Measurements from ENCODE around the gene IVNS1ABP.

Gene IVNS1ABP

GRCh38 chr1:185288435-185288834 is 28.6 kb downstream of the IVNS1ABP start:
- DNase-seq (ENCODE audit: low read depth), result no peak
- no peak for TF ChIP-seq CTCF (IDR thresholded peaks at IDR 0.05; ENCODE audit: low read length, missing control alignments)

GRCh38 chr1:185287451-185287850 is 29.6 kb downstream of the IVNS1ABP start:
- DNase-seq (ENCODE audit: low read depth), result no peak
- no peak for TF ChIP-seq CTCF (IDR thresholded peaks at IDR 0.05; ENCODE audit: low read length, missing control alignments)
- no peak overlapping the region for H3K4me3 ChIP-seq (replicated peaks; ENCODE audit: low read depth, low read length)

More at GRCh38 chr1:185288435-185288834, 28.6 kb downstream of the IVNS1ABP start:
- no peak overlapping the region for H3K4me3 ChIP-seq (replicated peaks; ENCODE audit: low read depth, low read length)

GRCh38 chr1:185284533-185285276 is 32.3 kb downstream of the IVNS1ABP start:
- DNase-seq (ENCODE audit: low read depth), result peak; percentile 24
- no peak for TF ChIP-seq CTCF (IDR thresholded peaks at IDR 0.05; ENCODE audit: low read length, missing control alignments)
- no peak overlapping the region for H3K4me3 ChIP-seq (replicated peaks; ENCODE audit: low read depth, low read length)

GRCh38 chr1:185284116-185284515 is 32.9 kb downstream of the IVNS1ABP start:
- no peak for TF ChIP-seq CTCF (IDR thresholded peaks at IDR 0.05; ENCODE audit: low read length, missing control alignments)
- no peak overlapping the region for H3K4me3 ChIP-seq (replicated peaks; ENCODE audit: low read depth, low read length)
- peak; percentile 44 for DNase-seq (ENCODE audit: low read depth)

GRCh38 chr1:185281245-185281644 is 35.8 kb downstream of the IVNS1ABP start:
- DNase-seq (ENCODE audit: low read depth), result no peak

GRCh38 chr1:185280589-185280988 is 36.5 kb downstream of the IVNS1ABP start:
- no peak for TF ChIP-seq CTCF (IDR thresholded peaks at IDR 0.05; ENCODE audit: low read length, missing control alignments)
- DNase-seq (ENCODE audit: low read depth), result no peak
- H3K4me3 ChIP-seq (replicated peaks; ENCODE audit: low read depth, low read length), result no peak overlapping the region

More at GRCh38 chr1:185281245-185281644, 35.8 kb downstream of the IVNS1ABP start:
- H3K4me3 ChIP-seq (replicated peaks; ENCODE audit: low read depth, low read length), result no peak overlapping the region
- no peak for TF ChIP-seq CTCF (IDR thresholded peaks at IDR 0.05; ENCODE audit: low read length, missing control alignments)

- H3K4me3 ChIP-seq (replicated peaks; ENCODE audit: low read depth, low read length), result no peak overlapping the region
- peak; percentile 20 for DNase-seq (ENCODE audit: low read depth)
- no peak for TF ChIP-seq CTCF (IDR thresholded peaks at IDR 0.05; ENCODE audit: low read length, missing control alignments)
Observed at GRCh38 chr1:185279571-185279970, 37.5 kb downstream of the IVNS1ABP start.

Measured in fibroblast of pulmonary artery (primary cell).